Uterus (tissue), 2 donors: ENCODE data around the gene SLC38A7.

ENCODE experiments used
- POLR2A ChIP-seq, 2 donors: fragments of 450-650 bp; IDR thresholded peaks; one replicate each; pipeline ENCODE4 v1.6.1; 2016; ENCODE audit warnings: antibody characterized with exemption in 2 of 2, mild to moderate bottlenecking in 1 of 2, moderate library complexity in 1 of 2
- TF ChIP-seq, protein P1 (sequence below), 4 experiments: fragments of 200-600 bp in 2 of 4; fragments of 450-650 bp in 2 of 4; sonication (generic) in 2 of 4; IDR thresholded peaks; one replicate each; pipeline ENCODE4 v1.5.1; 2016 to 2019; ENCODE audit warnings: antibody characterized with exemption in 4 of 4, mild to moderate bottlenecking in 2 of 4, moderate library complexity in 1 of 4

DNA sequence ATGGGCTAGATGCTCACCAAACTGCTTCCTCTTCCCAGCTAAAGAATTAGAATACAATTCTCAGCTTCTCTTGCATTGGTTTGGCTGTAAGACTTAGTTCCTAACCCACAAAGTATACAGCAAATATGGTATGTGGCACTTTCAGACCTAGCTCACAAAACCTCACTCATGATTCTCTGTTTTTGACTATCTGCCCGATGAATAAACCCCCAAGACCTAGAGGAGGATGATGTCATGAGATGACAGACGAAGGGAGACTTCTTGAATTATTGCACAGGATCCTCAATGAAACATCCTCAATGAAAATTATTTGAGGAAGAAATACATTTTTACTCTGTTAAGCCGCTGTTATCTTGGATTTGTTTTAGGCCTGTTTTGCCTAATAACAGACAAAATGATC is 69.3 kb downstream of the SLC38A7 start:
- TF ChIP-seq, protein P1, sequence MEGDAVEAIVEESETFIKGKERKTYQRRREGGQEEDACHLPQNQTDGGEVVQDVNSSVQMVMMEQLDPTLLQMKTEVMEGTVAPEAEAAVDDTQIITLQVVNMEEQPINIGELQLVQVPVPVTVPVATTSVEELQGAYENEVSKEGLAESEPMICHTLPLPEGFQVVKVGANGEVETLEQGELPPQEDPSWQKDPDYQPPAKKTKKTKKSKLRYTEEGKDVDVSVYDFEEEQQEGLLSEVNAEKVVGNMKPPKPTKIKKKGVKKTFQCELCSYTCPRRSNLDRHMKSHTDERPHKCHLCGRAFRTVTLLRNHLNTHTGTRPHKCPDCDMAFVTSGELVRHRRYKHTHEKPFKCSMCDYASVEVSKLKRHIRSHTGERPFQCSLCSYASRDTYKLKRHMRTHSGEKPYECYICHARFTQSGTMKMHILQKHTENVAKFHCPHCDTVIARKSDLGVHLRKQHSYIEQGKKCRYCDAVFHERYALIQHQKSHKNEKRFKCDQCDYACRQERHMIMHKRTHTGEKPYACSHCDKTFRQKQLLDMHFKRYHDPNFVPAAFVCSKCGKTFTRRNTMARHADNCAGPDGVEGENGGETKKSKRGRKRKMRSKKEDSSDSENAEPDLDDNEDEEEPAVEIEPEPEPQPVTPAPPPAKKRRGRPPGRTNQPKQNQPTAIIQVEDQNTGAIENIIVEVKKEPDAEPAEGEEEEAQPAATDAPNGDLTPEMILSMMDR (IDR thresholded peaks at IDR 0.05), result no peak
- no peak for TF ChIP-seq POLR2A (IDR thresholded peaks at IDR 0.05)
